MM.1S (cell line): ENCODE data around the gene TBC1D8.

Experiments
- EZH2phosphoT487 ChIP-seq: fragments of 300-600 bp; sonication (generic); IDR thresholded peaks from 2 replicates; pipeline ENCODE4 v1.6.1; 2018; ENCODE audit warnings: antibody characterized with exemption, low read length
- TF ChIP-seq, protein P1 (sequence below): fragments of 300-600 bp; sonication (generic); IDR thresholded peaks from 2 replicates; pipeline ENCODE4 v1.5.1; 2016; ENCODE audit warnings: antibody characterized with exemption, low read length, mixed read lengths

DNA sequence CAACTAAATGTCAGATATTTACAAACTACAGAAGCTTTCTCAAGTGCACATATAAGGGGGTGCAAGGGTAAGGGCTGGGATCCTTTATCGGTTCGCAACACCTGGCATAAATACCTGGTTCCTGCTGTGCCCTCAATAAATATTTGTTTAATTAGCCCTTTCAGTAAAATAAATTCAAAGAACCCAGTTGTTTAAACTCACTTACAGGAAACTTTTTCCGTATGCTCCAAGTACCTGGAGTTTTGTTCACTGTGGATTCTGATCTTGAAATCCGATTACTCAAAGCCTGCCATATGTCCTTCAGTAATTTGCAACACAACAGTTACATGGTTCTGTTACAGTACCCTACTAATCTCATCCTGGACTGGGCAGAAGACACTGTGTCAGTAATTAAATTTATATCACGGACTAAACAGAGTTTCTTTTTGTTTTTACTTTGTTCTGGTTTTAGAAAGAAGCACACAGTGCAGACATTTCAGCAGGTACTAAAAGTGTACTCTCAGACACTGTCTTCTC, 36.9 kb downstream of the TBC1D8 start:
- TF ChIP-seq, protein P1, sequence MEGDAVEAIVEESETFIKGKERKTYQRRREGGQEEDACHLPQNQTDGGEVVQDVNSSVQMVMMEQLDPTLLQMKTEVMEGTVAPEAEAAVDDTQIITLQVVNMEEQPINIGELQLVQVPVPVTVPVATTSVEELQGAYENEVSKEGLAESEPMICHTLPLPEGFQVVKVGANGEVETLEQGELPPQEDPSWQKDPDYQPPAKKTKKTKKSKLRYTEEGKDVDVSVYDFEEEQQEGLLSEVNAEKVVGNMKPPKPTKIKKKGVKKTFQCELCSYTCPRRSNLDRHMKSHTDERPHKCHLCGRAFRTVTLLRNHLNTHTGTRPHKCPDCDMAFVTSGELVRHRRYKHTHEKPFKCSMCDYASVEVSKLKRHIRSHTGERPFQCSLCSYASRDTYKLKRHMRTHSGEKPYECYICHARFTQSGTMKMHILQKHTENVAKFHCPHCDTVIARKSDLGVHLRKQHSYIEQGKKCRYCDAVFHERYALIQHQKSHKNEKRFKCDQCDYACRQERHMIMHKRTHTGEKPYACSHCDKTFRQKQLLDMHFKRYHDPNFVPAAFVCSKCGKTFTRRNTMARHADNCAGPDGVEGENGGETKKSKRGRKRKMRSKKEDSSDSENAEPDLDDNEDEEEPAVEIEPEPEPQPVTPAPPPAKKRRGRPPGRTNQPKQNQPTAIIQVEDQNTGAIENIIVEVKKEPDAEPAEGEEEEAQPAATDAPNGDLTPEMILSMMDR: no peak
- TF ChIP-seq EZH2phosphoT487: no peak
